Hematopoietic multipotent progenitor cell treated with erythropoietin and hydrocortisone succinate and interleukin-3 and kit ligand, for 4 days (in vitro differentiated cells): ENCODE measurements around the gene LYPLAL1.
"Not testable (repeated sequence)": the region's sequence is repeated elsewhere in the genome, so short reads cannot be mapped to it uniquely, and the experiment has no call there.

Experiments
- DNase-seq: peaks from one replicate; pipeline ENCODE4 v3.0.0-alpha.2; 2015

LYPLAL1 gene

DNA sequence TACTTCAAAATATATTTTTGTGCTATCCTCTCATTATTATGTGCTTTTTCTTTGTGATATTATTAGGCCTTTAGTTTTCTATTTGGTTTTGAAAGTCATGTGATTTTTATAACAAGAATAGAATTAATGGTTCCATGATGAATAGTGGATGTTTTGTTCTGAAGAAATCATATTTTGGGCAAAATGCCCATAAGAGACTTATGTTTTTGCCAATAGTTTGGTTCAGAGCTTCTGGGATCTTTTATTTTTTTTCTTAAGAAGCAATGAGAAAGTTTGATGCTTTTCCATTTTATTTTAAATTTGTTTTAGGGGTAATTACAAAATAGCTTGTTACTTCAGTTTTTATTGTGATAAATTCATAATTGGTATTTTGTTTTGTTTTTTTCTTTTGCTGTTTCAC lies 49.8 kb downstream of the LYPLAL1 start:
- DNase-seq: no peak

GRCh38 chr1:219226196-219226595 lies 52.5 kb downstream of the LYPLAL1 start:
- no peak for DNase-seq

GRCh38 chr1:219227360-219228057 lies 53.8 kb downstream of the LYPLAL1 start:
- DNase-seq: no peak

- no peak for DNase-seq
These were observed 54.4 kb downstream of the LYPLAL1 start for GRCh38 chr1:219228058-219228419.

GRCh38 chr1:219232890-219233289 lies 59.2 kb downstream of the LYPLAL1 start:
- DNase-seq: no peak

DNA sequence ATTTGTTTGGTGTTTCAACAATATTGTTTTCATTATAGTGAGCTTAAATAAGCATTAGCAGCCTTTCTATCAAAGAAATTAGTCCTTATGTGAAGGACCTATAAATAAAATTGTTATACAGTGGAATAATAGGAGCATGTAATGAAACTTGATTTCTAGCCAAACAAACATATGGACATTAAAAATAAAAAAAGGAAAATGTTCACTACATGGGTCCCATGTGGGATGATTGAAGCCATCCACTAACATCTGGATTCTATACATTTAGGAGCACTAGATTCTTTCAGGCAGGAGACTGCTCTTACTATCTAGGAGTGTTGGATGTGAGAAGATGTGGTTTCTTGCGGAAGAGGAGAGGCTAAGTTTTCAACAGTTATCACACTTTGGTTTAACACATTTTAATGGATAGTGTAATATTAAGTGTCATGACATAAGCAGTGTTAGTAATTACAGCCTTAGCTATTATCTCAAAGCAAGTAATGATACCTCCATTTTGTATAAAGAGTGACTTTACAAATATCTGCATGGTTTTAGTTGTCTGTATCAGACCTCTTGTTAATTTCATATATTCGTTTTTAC lies 62.3 kb downstream of the LYPLAL1 start:
- no peak for DNase-seq

- no peak for DNase-seq
These were observed 63.4 kb downstream of the LYPLAL1 start for GRCh38 chr1:219236933-219237610.

- no peak for DNase-seq
These were observed 65.8 kb downstream of the LYPLAL1 start for GRCh38 chr1:219239518-219239917.

GRCh38 chr1:219244864-219245263 lies 71.2 kb downstream of the LYPLAL1 start:
- DNase-seq: no peak

DNA sequence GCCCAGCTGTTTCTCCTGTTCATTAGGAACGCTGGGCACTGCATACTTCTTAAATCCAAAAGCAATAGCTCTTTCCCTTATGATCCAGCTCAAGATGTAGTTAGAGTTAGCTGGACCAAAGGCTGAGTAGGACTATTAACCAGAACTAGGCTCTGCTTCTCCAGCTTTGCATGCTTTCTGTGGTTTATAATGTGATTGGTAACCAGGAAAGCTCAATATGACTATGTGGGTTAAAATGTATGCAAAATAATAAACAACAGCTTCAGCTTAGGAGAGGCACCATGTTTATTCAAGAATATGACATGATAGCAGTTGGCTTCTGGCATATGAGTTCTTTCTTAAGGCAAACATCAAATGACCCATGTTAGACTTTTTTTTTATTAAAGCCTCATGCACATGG lies 73.8 kb downstream of the LYPLAL1 start:
- no peak for DNase-seq

DNA sequence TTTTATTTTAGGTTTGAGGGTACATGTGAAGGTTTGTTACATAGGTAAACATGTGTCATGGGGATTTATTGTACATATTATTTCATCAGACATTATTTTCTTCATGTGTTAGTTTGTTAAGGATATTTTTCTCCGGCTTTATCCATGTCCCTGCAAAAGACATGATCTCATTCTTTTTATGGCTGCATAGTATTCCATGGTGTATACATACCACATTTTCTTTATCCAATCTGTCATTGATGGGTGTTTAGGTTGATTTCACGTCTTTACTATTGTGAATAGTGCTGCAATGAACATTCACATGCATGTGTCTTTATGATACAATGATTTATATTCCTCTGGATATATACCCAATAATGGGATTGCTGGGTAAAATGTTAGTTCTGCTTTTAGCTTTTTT lies 76.8 kb downstream of the LYPLAL1 start:
- not testable (repeated sequence) for DNase-seq

DNA sequence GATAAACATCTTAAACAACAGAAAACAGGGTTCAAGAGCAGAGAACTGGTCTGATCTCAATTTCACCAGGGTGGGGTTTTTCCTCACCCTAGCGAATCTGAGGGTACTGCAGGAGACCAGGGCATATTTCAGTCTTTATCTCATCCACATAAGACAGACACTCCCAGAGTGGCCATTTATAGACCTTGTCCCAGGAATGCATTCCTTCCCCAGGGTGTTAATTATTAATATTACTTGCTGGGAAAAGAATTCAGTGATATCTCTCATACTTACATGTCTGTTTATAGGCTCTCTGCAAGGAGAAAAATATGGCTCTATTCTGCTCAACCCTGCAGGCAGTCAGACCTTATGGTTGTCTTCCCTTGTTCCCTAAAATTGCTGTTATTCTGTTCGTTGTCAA lies 84.1 kb downstream of the LYPLAL1 start:
- no peak for DNase-seq

- DNase-seq: no peak
These were observed 87.8 kb downstream of the LYPLAL1 start for GRCh38 chr1:219261454-219261853.
